ENCODE results near the gene WDR7. TPM values are rescaled to one million over a fixed set of nuclear protein-coding genes. Genes with fewer than 3 reads are reported as not detected.

Gene WDR7
- total RNA-seq, 1 donor from 2014 or later = 16.9 TPM

DNA sequence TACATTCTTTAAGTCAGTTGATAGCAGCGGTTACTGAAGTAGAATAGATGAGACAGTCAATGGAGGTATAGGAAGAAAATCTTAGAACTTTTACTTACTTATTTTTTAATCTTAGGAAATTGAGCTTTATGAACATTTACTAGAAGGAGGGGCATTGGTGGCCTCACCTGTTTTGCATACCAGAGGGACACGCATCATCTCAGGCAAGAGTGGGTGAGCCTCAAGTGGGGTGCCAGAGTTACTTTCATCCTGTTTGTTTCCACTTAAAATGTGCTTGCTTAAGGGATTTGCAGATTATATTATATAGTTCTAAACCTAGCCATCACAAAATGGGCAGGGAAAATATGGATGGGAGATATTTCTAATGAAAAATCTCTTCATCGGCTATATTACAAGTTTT is 61.6 kb downstream of the WDR7 start:
- Mint-ChIP-seq H3K27me3 (no peaks in the 10 kb centered on the region), H3K27ac (no peak overlapping the region), H3K4me3 (no peak overlapping the region), H3K36me3 (no peaks in the 10 kb centered on the region), H3K4me1 (ENCODE audit: unreplicated experiment) (peaks cover 11% of the 10 kb centered on the region), H3K9me3 (no peaks in the 10 kb centered on the region)
- no peak for DNase-seq (ENCODE audit: extremely low spot score, unreplicated experiment)
- TF ChIP-seq CTCF (conservative IDR thresholded peaks at IDR 0.05) = no peak

GRCh38 chr18:56715121-56715520 is 64.0 kb downstream of the WDR7 start:
- Mint-ChIP-seq H3K4me1 (ENCODE audit: unreplicated experiment) (peaks cover 11% of the 10 kb centered on the region), H3K9me3 (no peaks in the 10 kb centered on the region), H3K36me3 (peaks cover 4% of the 10 kb centered on the region), H3K27me3 (no peaks in the 10 kb centered on the region), H3K27ac (no peak overlapping the region), H3K4me3 (no peak overlapping the region)
- no peak for DNase-seq (ENCODE audit: extremely low spot score, unreplicated experiment)
- no peak for TF ChIP-seq CTCF (conservative IDR thresholded peaks at IDR 0.05)

- Mint-ChIP-seq H3K9me3 (no peaks in the 10 kb centered on the region), H3K36me3 (peaks cover 7% of the 10 kb centered on the region), H3K27ac (no peak overlapping the region), H3K4me1 (ENCODE audit: unreplicated experiment) (peaks cover 9% of the 10 kb centered on the region), H3K4me3 (no peak overlapping the region), H3K27me3 (no peaks in the 10 kb centered on the region)
- TF ChIP-seq CTCF (conservative IDR thresholded peaks at IDR 0.05) = no peak
- no peak for DNase-seq (ENCODE audit: extremely low spot score, unreplicated experiment)
Observed at GRCh38 chr18:56716692-56717146, 65.6 kb downstream of the WDR7 start.

DNA sequence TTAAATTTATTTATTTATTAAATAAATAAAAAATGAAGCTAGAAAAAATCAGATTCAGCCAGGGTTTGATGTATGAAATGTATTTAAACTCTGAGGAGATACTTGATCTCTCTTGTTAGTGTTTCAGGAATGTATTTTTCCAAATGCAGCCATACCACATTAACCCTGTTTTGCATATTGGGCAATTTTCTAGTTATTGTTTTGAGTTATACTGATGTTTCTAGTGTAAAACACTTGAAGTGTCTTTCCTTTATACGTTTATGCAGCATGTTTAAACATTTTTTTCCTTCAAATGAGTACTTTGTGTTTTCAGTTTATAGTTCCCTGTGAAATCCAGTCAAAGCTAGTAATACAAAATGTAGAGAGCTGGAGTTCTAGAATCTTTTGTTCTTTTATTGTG is 69.9 kb downstream of the WDR7 start:
- no peak for DNase-seq (ENCODE audit: extremely low spot score, unreplicated experiment)
- Mint-ChIP-seq H3K4me3 (no peak overlapping the region), H3K27ac (no peak overlapping the region), H3K4me1 (ENCODE audit: unreplicated experiment) (no peaks in the 10 kb centered on the region), H3K36me3 (peaks cover 14% of the 10 kb centered on the region), H3K27me3 (no peaks in the 10 kb centered on the region), H3K9me3 (no peaks in the 10 kb centered on the region)
- TF ChIP-seq CTCF (conservative IDR thresholded peaks at IDR 0.05) = no peak

DNA sequence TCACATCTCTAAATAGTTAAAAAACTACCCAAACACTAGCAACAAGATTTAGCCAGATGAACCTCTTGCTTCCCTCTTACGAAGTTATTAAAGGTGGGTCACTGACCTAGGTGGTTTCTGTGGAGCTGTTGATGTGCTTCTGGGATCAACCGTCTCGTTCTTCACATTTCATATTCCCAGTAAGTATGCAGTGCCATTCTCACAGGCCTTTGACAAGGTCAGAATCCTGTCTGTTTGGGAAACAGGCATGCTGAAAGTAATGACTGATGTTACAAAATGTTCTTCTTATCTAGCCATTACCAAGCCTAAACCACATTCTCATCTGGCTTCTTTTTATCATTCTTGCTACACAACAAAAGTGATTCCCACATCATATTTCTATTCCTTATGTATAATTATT is 70.3 kb downstream of the WDR7 start:
- Mint-ChIP-seq H3K4me1 (ENCODE audit: unreplicated experiment) (no peaks in the 10 kb centered on the region), H3K9me3 (no peaks in the 10 kb centered on the region), H3K4me3 (no peak overlapping the region), H3K36me3 (peaks cover 14% of the 10 kb centered on the region), H3K27me3 (no peaks in the 10 kb centered on the region), H3K27ac (no peak overlapping the region)
- no peak for TF ChIP-seq CTCF (conservative IDR thresholded peaks at IDR 0.05)
- no peak for DNase-seq (ENCODE audit: extremely low spot score, unreplicated experiment)

DNA sequence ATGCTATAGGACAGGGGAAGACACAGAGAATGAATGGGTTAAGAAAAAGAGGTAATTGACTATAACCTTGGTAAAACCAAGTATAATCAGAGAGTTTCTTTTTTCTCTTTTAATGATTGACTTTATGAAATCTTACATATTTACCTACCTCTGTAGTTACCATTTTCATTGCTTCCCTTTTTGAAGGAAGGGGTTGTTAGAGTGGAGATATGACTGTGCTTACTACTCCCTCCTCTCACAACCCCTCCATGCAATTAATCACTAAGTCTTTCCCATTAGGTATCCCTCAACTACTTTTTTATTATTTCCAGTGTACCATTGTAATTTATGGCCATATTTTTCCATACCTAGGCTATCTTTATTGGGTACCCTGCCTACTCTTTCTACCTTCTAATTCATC is 71.4 kb downstream of the WDR7 start:
- TF ChIP-seq CTCF (conservative IDR thresholded peaks at IDR 0.05) = no peak
- H3K4me1 Mint-ChIP-seq (ENCODE audit: unreplicated experiment) = no peaks in the 10 kb centered on the region
- H3K9me3 Mint-ChIP-seq = no peaks in the 10 kb centered on the region
- no peak overlapping the region for H3K4me3 Mint-ChIP-seq
- no peaks in the 10 kb centered on the region for H3K27me3 Mint-ChIP-seq
- peaks cover 14% of the 10 kb centered on the region for H3K36me3 Mint-ChIP-seq
- DNase-seq (ENCODE audit: extremely low spot score, unreplicated experiment) = no peak
- H3K27ac Mint-ChIP-seq = no peak overlapping the region
